H1 (cell line): Measurements from ENCODE around the gene KCNJ12. TPM values are rescaled to one million over a fixed set of nuclear protein-coding genes. Genes with fewer than 3 reads are reported as not detected.
A peak's percentile ranks its signal among the peaks of the same experiment; 100 is the strongest.

ENCODE experiments used
- CTCF ChIA-PET: fragments of 300-600 bp; sonication (Branson Sonifier 250); formaldehyde crosslinking; loops from one replicate; lab custom pipeline; 2021; ENCODE audit not compliant: partially characterized antibody; lab: Charles Lee
- POLR2A ChIA-PET: fragments of 300-600 bp; sonication (Branson Sonifier 250); formaldehyde crosslinking; loops from one replicate; lab custom pipeline; 2021; ENCODE audit warnings: inconsistent platforms; ENCODE audit not compliant: partially characterized antibody; lab: Charles Lee
- DNase-seq, 2 experiments: peaks; one replicate each; pipeline versions ENCODE4 v3.0.0 to v3.0.0-alpha.2; 2010 to 2022; ENCODE audit warnings: low spot score in 2 of 2, low read depth in 1 of 2, mixed read lengths in 1 of 2
- FAIRE-seq: peaks from 2 replicates; lab custom pipeline; 2011; peaks lifted over from hg19 to GRCh38; lab: Jason Lieb, UNC
- H2AFZ ChIP-seq: 2 replicates; pipeline ENCODE4 v1.8.1; 2012; ENCODE audit warnings: low read length, inconsistent platforms
- H2AK5ac ChIP-seq: 2 replicates; pipeline ENCODE4 v1.6.1; 2013; ENCODE audit warnings: low read depth, low read length
- H2BK120ac ChIP-seq: replicated peaks from 2 replicates; pipeline ENCODE3; 2013; ENCODE audit warnings: low read depth, low read length, inconsistent platforms
- H2BK12ac ChIP-seq: 2 replicates; pipeline ENCODE4 v1.6.1; 2013; ENCODE audit warnings: low read depth, low read length
- H2BK15ac ChIP-seq: 2 replicates; pipeline ENCODE4 v1.6.1; 2013; ENCODE audit warnings: low read length
- H2BK20ac ChIP-seq: 2 replicates; pipeline ENCODE4 v1.6.1; 2013; ENCODE audit warnings: low read length
- H2BK5ac ChIP-seq: 2 replicates; pipeline ENCODE4 v1.6.1; 2013; ENCODE audit warnings: low read depth, low read length
- H3K14ac ChIP-seq: 2 replicates; pipeline ENCODE4 v1.6.1; 2013; ENCODE audit warnings: inconsistent platforms; ENCODE audit not compliant: insufficient read length
- H3K18ac ChIP-seq: 2 replicates; pipeline ENCODE4 v1.6.1; 2013; ENCODE audit warnings: low read length; ENCODE audit errors: extremely low read depth
- H3K23ac ChIP-seq: 2 replicates; pipeline ENCODE4 v1.6.1; 2013; ENCODE audit warnings: inconsistent platforms; ENCODE audit not compliant: insufficient read length
- H3K23me2 ChIP-seq: 2 replicates; pipeline ENCODE4 v1.6.1; 2013; ENCODE audit warnings: low read depth, low read length
- H3K27ac ChIP-seq: 2 replicates; pipeline ENCODE4 v1.6.1; 2011; ENCODE audit warnings: low read depth, low read length, inconsistent platforms
- H3K27me3 ChIP-seq, 4 experiments: replicated peaks in 1 of 4; 1 replicate in 1 of 4; 2 replicates in 3 of 4; pipeline versions ENCODE4 v1.6.1 to v1.8.1; 2011 to 2013; ENCODE audit warnings: low read length in 3 of 4, mild to moderate bottlenecking in 3 of 4, inconsistent platforms in 2 of 4, mixed read lengths in 2 of 4, moderate library complexity in 1 of 4; ENCODE audit not compliant: control insufficient read depth in 3 of 4, insufficient read depth in 3 of 4; ENCODE audit errors: extremely low read depth in 1 of 4
- H3K36me3 ChIP-seq, 4 experiments: 2 replicates each; pipeline versions ENCODE4 v1.6.1 to v1.8.1; 2011 to 2013; ENCODE audit warnings: mild to moderate bottlenecking in 4 of 4, low read length in 3 of 4, moderate library complexity in 2 of 4, control low read depth in 1 of 4, inconsistent platforms in 1 of 4; ENCODE audit not compliant: insufficient read depth in 4 of 4, control insufficient read depth in 2 of 4
- H3K4ac ChIP-seq: replicated peaks from 2 replicates; pipeline ENCODE3; 2013; ENCODE audit warnings: low read length, low read depth, mixed read lengths, inconsistent platforms; ENCODE audit not compliant: insufficient read length
- H3K4me1 ChIP-seq, 4 experiments: replicated peaks in 1 of 4; 1 replicate in 1 of 4; 2 replicates in 3 of 4; pipeline versions ENCODE4 v1.6.1 to v1.8.1; 2011 to 2013; ENCODE audit warnings: low read length in 3 of 4, inconsistent platforms in 2 of 4, mixed read lengths in 1 of 4; ENCODE audit not compliant: insufficient read depth in 4 of 4, control insufficient read depth in 3 of 4
- H3K4me2 ChIP-seq, 2 experiments: 2 replicates each; pipeline versions ENCODE4 v1.6.1 to v1.8.1; 2011 to 2013; ENCODE audit warnings: low read depth in 2 of 2, low read length in 2 of 2, control low read depth in 1 of 2, inconsistent platforms in 1 of 2, mild to moderate bottlenecking in 1 of 2; ENCODE audit not compliant: insufficient read depth in 1 of 2
- H3K4me3 ChIP-seq, 4 experiments: fragments of 200-600, 300-600 bp in 1 of 4; sonication (generic), shearing (Covaris generic), sonication (Bioruptor Twin) in 1 of 4; 2 replicates each; pipeline versions ENCODE4 v1.5.1 to v1.8.1; 2011 to 2016; ENCODE audit warnings: low read length in 4 of 4, low read depth in 3 of 4, control low read depth in 2 of 4, inconsistent platforms in 2 of 4, mild to moderate bottlenecking in 2 of 4, mixed read lengths in 1 of 4, moderate library complexity in 1 of 4; ENCODE audit not compliant: insufficient read depth in 2 of 4; ENCODE audit errors: extremely low read depth in 1 of 4
- H3K56ac ChIP-seq: replicated peaks from 2 replicates; pipeline ENCODE3; 2013; ENCODE audit warnings: low read depth, mild to moderate bottlenecking, mixed read lengths, low read length, inconsistent platforms; ENCODE audit not compliant: insufficient read length
- H3K79me1 ChIP-seq: 2 replicates; pipeline ENCODE4 v1.6.1; 2013; ENCODE audit warnings: low read depth, low read length, control low read depth
- H3K79me2 ChIP-seq, 2 experiments: 2 replicates each; pipeline versions ENCODE4 v1.6.1 to v1.8.1; 2012 to 2013; ENCODE audit warnings: low read length in 2 of 2, mild to moderate bottlenecking in 2 of 2, inconsistent platforms in 1 of 2; ENCODE audit not compliant: insufficient read depth in 2 of 2, control insufficient read depth in 1 of 2
- H3K9ac ChIP-seq, 4 experiments: replicated peaks in 1 of 4; 1 replicate in 1 of 4; 2 replicates in 3 of 4; pipeline versions ENCODE4 v1.6.1 to v1.8.1; 2011 to 2013; ENCODE audit warnings: low read depth in 3 of 4, low read length in 3 of 4, control low read depth in 2 of 4, mild to moderate bottlenecking in 2 of 4, moderate library complexity in 2 of 4, inconsistent platforms in 1 of 4; ENCODE audit errors: extremely low read depth in 1 of 4
- H3K9me3 ChIP-seq, 2 experiments: 2 replicates each; pipeline versions ENCODE4 v1.6.1 to v1.8.1; 2012 to 2013; ENCODE audit warnings: mild to moderate bottlenecking in 2 of 2, moderate library complexity in 2 of 2, control low read depth in 1 of 2, inconsistent platforms in 1 of 2, low read depth in 1 of 2, low read length in 1 of 2, mixed read lengths in 1 of 2; ENCODE audit not compliant: insufficient read depth in 2 of 2
- H4K20me1 ChIP-seq, 2 experiments: replicated peaks in 1 of 2; 2 replicates each; pipeline versions ENCODE3 to v1.8.1; 2011 to 2013; ENCODE audit warnings: inconsistent platforms in 2 of 2, low read length in 2 of 2, mild to moderate bottlenecking in 1 of 2; ENCODE audit not compliant: insufficient read depth in 2 of 2, control insufficient read depth in 1 of 2
- H4K5ac ChIP-seq: 2 replicates; pipeline ENCODE4 v1.6.1; 2013; ENCODE audit warnings: low read length, low read depth, mixed read lengths, inconsistent platforms; ENCODE audit not compliant: insufficient read length
- H4K8ac ChIP-seq: 2 replicates; pipeline ENCODE4 v1.8.0; 2013; ENCODE audit warnings: mild to moderate bottlenecking, moderate library complexity, low read length, inconsistent platforms; ENCODE audit not compliant: insufficient read depth; ENCODE audit errors: extremely low read depth
- H4K91ac ChIP-seq: replicated peaks from 2 replicates; pipeline ENCODE3; 2013; ENCODE audit warnings: low read length, mixed read lengths, inconsistent platforms; ENCODE audit not compliant: insufficient read length
- BACH1 ChIP-seq: IDR thresholded peaks from 2 replicates; pipeline ENCODE4 v1.6.1; 2012; ENCODE audit warnings: low read length, improper control_type of control experiment
- CEBPB ChIP-seq: IDR thresholded peaks from 2 replicates; pipeline ENCODE4 v1.6.1; 2012; ENCODE audit warnings: low read depth, low read length
- E2F6 ChIP-seq: IDR thresholded peaks from 2 replicates; pipeline ENCODE4 v1.6.1; 2012; ENCODE audit warnings: inconsistent platforms
- EZH2 ChIP-seq: fragments of 200-600 bp; sonication (generic); IDR thresholded peaks from 2 replicates; pipeline ENCODE4 v1.7.1; 2012; ENCODE audit warnings: low read depth, mild to moderate bottlenecking, moderate library complexity, low read length, inconsistent platforms; ENCODE audit not compliant: severe bottlenecking
- GTF2F1 ChIP-seq: IDR thresholded peaks from 2 replicates; pipeline ENCODE4 v1.6.1; 2012; ENCODE audit warnings: low read depth, low read length, improper control_type of control experiment, borderline replicate concordance
- JUN ChIP-seq: IDR thresholded peaks from 2 replicates; pipeline ENCODE4 v1.6.1; 2011; ENCODE audit warnings: low read depth, mild to moderate bottlenecking, improper control_type of control experiment, low read length
- KDM1A ChIP-seq: fragments of 200-600, 300-600 bp; sonication (generic); IDR thresholded peaks from 2 replicates; pipeline ENCODE4 v1.7.1; 2016; ENCODE audit warnings: mild to moderate bottlenecking, low read length, borderline replicate concordance
- MAFK ChIP-seq: IDR thresholded peaks from 2 replicates; pipeline ENCODE4 v1.6.1; 2012; ENCODE audit warnings: low read depth, mild to moderate bottlenecking, improper control_type of control experiment, low read length
- MAX ChIP-seq: IDR thresholded peaks from 2 replicates; pipeline ENCODE4 v1.6.1; 2012; ENCODE audit warnings: inconsistent platforms
- NANOG ChIP-seq: IDR thresholded peaks from 2 replicates; pipeline ENCODE4 v1.6.1; 2011; ENCODE audit warnings: low read length, low read depth, mild to moderate bottlenecking, inconsistent platforms; ENCODE audit not compliant: insufficient read depth, poor library complexity, severe bottlenecking
- PHF8 ChIP-seq: fragments of 200-600 bp; sonication (generic); conservative IDR thresholded peaks from 2 replicates; pipeline ENCODE4 v1.7.1; 2012; ENCODE audit warnings: low read depth, mild to moderate bottlenecking, inconsistent platforms, low read length, moderate library complexity
- POLR2AphosphoS5 ChIP-seq: IDR thresholded peaks from 2 replicates; pipeline ENCODE4 v1.6.1; 2011; ENCODE audit warnings: low read depth, low read length
- SRF ChIP-seq: IDR thresholded peaks from 2 replicates; pipeline ENCODE4 v1.6.1; 2011; ENCODE audit warnings: mild to moderate bottlenecking, low read depth, low read length, moderate library complexity
- TCF12 ChIP-seq: IDR thresholded peaks from 2 replicates; pipeline ENCODE4 v1.6.1; 2011; ENCODE audit warnings: low read depth, mild to moderate bottlenecking, low read length
- WGBS, 2 experiments: shearing (Covaris generic) in 1 of 2; methylation state at CpG; one replicate each; pipeline versions ENCODE4 v1.1.6 to v1.1.7; 2013 to 2015; ENCODE audit warnings: low lambda C conversion rate in 2 of 2, mixed read lengths in 2 of 2, inconsistent platforms in 1 of 2, low coverage in 1 of 2, missing lambda C conversion rate in 1 of 2; ENCODE audit not compliant: insufficient replicate concordance in 2 of 2, insufficient coverage in 1 of 2, insufficient read length in 1 of 2; ENCODE audit errors: extremely low coverage in 1 of 2, missing lambda C conversion rate in 1 of 2; 5-methylcytosine and 5-hydroxymethylcytosine counted together
- polyA plus RNA-seq, 7 experiments: library from polyadenylated mRNA; depleted of rRNA in 3 of 7; stranded (reverse) in 5 of 7; unstranded in 2 of 7; fragments of >200 nt in 5 of 7; fragments of 200-250 nt in 2 of 7; gene quantifications; 1 replicate in 5 of 7; 2 replicates in 1 of 7; 4 replicates in 1 of 7; pipeline versions ENCODE4 v1.2.1 to v1.2.3, GENCODE V29; 2011 to 2013; ENCODE audit warnings: missing spikeins in 2 of 7, mixed read lengths in 2 of 7
- total RNA-seq: library from RNA; stranded (reverse); fragmentation: NEBNext Ultra II Directional; extraction: Animal tissue kit (Norgen Biotek cat#: 25700); gene quantifications from 2 replicates; pipeline ENCODE4 v1.2.1, GENCODE V29; 2021

KCNJ12 gene
- total and polyA plus RNA-seq, 2 of the 8 experiments (the other 6 are each of a cell fraction or from before 2014, with no cell fraction given), result 1.2 to 1.5 TPM

- H3K18ac ChIP-seq, result peak overlapping the region; percentile 32; the same call in 1 of the 2 replicates
- FAIRE-seq (no peak), DNase-seq (no peak)
- H4K20me1 ChIP-seq, result no peaks in the 10 kb centered on the region
- H3K56ac ChIP-seq, result no peak overlapping the region
- no peak overlapping the region for H3K27ac ChIP-seq
- H2BK12ac ChIP-seq, result no peak overlapping the region
- H2BK20ac ChIP-seq, result no peak overlapping the region
- no peaks in the 10 kb centered on the region for H3K4me1 ChIP-seq
- H3K79me2 ChIP-seq, result no peaks in the 10 kb centered on the region
- no peak overlapping the region for H2BK5ac ChIP-seq
- H4K8ac ChIP-seq, result no peak overlapping the region; the same call in 1 of the 2 replicates
- no peaks in the 10 kb centered on the region for H3K36me3 ChIP-seq
- no peak overlapping the region for H4K5ac ChIP-seq
- 94% methylated on average over 12 of the region's 12 CpGs; no CpG with 5 or more reads in 1 of the 2 experiments for whole genome bisulfite sequencing, 2 experiments
- H3K4me3 ChIP-seq, result no peak overlapping the region
- no peaks in the 10 kb centered on the region; a peak in 1 of 7 replicates for H3K27me3 ChIP-seq
- POLR2A ChIA-PET, result no interaction called here
- H2AFZ ChIP-seq, result no peak overlapping the region
- no peak overlapping the region for H3K4ac ChIP-seq
- H4K91ac ChIP-seq, result no peak overlapping the region
- 0 out of 2 replicates have a peak overlapping the region, but pooled peaks have one; percentile 1 for H2AK5ac ChIP-seq
- CTCF ChIA-PET, result no interaction called here
- no peaks in the 10 kb centered on the region for H3K79me1 ChIP-seq
- no peak overlapping the region for H3K14ac ChIP-seq
- H3K9ac ChIP-seq, result no peak overlapping the region
- H3K4me2 ChIP-seq, result no peak overlapping the region
- H3K23ac ChIP-seq, result no peak overlapping the region
- no peaks in the 10 kb centered on the region for H3K9me3 ChIP-seq
- H2BK120ac ChIP-seq, result no peak overlapping the region
- no peaks in the 10 kb centered on the region for H3K23me2 ChIP-seq
- no peak overlapping the region for H2BK15ac ChIP-seq
- TF ChIP-seq PHF8 (no peak), GTF2F1 (no peak), MAX (no peak), TCF12 (no peak), E2F6 (no peak), CEBPB (no peak), NANOG (no peak), POLR2AphosphoS5 (no peak), EZH2 (no peak), MAFK (no peak), KDM1A (no peak), BACH1 (no peak), JUN (no peak), SRF (no peak)
These were observed 11.9 kb downstream of the KCNJ12 start for GRCh38 chr17:21388066-21388465.
